NCI-H460 (cell line): ENCODE data around the gene GPANK1. TPM values are rescaled to one million over a fixed set of nuclear protein-coding genes. Genes with fewer than 3 reads are reported as not detected.
"Not testable (repeated sequence)": the region's sequence is repeated elsewhere in the genome, so short reads cannot be mapped to it uniquely, and the experiment has no call there.

ENCODE experiments used
- DNase-seq: peaks from one replicate; pipeline ENCODE4 v3.0.0-alpha.2; 2016; ENCODE audit warnings: low read depth; ENCODE audit errors: extremely low read depth
- polyA plus RNA-seq: library from polyadenylated mRNA; depleted of rRNA; stranded (reverse); fragments of >200 nt; gene quantifications from 2 replicates; pipeline ENCODE4 v1.2.3, GENCODE V29; 2014; cell fraction: nucleus; rRNA removed
- total RNA-seq: library from RNA; depleted of rRNA; stranded (reverse); fragments of >200 nt; shearing (Covaris generic); gene quantifications from 2 replicates; pipeline ENCODE4 v1.2.3, GENCODE V29; 2014; rRNA removed

Gene GPANK1
- 11.6 and 11.7 TPM in 2 replicates for total RNA-seq
- polyA plus RNA-seq, result 7.9 and 14.3 TPM in 2 replicates

DNA sequence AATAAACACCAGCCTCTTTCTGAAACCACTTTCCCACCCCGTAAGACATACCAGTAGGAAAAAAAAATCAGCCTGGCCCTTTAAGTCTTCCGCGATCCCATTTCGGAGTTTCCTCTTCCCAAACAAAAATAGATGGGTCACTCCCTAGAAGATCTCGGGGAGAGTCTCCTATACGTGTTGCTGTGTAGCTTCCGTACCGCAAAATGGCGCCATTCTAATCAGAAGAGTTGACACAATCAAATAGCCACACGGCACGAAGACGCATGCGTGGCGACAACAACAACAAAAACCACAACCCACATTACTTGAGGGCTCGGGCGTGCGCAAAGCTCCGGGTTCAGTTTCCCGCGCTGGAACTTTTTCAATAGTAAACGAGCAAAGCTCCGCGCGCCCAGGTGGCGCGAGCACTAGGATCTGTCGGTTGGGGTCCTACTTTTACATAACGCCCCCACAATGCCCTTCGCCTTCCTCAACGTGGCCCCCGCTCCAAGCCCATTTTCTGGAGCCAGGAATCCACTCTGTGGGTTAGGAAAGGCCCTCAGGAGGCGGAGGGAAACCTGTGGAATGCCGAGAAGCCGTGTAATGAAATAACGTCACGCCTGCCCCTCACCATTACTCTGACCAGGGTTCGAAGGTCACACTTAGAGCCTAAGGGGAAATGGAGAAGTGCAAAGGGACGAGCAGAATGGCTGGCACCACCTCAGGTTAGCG lies at the start of gene GPANK1:
Gene GPANK1 (minus strand): TSS at position 208 of the 711 bp plus-strand sequence. CDS start 519 bp downstream, outside the sequence.
- peak; percentile 88 for DNase-seq

DNA sequence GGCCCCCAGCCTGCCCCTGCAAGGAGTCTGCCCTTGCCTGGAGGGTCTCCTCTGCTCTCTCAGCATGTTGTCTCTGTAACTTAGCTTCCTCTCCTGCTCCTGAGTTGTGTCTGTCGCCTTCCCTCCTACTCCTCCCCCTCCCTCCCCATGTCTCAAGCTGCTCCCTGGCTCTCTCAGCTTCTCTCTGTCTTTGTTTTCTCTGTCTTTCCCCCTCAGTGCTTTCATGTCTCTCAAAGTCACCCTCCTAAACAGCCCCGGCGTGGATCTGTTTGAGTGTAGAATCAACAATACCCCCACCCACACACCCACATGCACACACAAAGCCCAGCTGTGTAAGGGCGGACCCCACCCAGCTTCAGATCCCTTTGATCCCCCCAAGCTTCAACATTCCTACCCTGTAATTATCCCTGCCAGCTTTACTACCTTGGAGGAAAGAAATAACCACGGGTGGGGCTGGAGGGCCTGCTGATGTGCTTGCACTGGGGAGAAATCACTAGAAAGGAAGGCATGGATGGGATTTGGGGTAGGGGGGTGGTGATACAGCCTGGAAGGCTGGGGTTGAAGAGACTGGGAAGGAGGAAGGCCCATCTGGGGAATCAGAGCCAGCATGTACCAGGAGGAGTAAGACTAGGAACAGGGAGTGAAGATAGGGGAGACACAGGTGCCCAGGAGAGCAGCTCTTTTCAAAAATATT lies 49.3 kb upstream of the GPANK1 start:
- DNase-seq, result no peak

DNA sequence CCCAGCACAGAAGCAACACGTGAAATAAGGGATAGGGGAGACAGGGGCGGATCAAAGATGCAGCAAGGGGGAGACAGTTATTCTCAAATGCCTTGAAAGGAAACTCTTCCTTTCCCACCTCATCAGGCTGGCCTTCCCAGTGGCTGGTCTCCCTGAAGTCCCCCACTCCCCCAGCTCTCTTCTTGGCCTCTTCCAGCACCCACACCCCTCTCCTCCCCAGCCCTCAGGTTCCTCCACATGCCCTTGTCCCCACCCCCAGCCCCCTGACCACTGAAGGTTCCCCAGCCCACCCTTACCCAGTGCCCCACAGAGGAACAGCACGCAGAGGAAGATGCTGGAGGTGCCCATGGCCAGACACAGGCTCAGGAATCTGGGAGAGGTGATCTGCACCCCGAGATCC lies 48.7 kb upstream of the GPANK1 start:
- no peak for DNase-seq

DNA sequence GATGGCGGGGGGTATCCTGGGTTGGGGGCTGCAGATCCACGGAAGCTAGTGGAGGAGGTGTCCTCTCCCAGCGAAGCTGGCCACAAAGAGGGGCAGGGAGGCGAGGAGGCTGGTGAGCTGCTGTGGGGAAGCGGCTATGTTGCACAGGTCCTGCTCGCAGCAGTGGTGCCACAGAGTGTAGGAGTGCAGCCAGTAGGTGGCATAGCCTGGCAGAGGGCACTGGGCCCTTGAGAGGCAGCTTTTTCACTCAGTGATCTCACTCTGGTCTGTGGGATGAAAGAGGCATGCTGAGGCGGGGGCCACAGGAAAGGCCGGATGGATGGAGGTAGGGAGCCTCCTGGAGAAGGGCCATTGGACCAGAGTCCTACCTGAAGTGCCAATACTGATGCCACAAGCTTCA lies 47.5 kb upstream of the GPANK1 start:
- no peak for DNase-seq

DNA sequence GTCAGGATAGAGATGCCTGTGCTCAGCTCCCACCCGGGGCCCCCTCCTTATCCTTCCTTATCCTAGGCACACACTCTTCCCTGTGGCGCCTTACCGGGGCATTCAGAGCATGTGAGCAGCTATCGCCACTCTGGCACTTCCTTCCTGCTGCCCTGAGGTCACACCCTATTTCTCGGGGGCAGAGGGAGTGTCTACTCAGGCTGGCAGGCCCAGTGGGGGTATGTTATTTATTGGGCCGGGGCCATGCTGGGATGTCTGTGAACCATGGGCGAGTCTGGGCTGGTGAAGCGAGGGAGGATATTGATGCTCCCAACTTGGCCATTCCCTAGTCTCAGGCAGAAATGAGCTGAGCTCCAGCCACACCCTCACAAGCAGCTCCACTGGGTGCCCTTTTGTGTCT lies 46.4 kb upstream of the GPANK1 start:
- DNase-seq, result no peak

DNA sequence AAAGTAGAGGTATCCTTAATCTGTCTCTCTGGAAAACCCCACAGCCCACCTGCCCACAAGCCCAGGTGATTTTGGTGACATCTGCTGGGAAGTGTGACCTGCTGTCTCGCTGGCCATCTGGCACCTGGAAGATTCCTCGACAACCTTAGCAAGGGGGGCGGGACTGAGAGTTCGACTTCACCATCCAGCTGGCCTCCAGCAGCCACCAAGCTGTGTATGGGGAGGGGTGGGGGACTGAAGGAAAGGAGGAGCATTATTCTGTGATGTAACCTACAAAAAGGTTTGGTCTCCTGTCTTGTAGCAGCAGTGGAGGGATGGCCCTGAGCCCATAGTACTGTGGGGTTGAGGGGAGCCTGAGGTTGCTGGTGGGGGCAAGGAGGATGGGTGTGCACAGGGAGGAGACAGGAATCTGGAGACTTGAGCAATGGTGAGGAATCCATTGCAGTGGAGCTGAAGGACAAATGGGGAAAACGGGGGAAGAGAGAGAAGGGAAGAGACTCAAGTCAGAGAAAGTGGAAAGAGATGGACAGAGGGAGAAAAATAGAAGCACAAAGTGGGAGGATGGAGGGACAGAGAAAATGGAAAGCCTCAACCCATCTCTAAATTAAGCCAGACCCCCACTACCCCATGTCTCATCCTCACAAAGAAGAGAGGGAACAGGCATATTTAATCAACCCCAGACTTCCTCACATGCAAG lies 45.9 kb upstream of the GPANK1 start:
- DNase-seq, result no peak

DNA sequence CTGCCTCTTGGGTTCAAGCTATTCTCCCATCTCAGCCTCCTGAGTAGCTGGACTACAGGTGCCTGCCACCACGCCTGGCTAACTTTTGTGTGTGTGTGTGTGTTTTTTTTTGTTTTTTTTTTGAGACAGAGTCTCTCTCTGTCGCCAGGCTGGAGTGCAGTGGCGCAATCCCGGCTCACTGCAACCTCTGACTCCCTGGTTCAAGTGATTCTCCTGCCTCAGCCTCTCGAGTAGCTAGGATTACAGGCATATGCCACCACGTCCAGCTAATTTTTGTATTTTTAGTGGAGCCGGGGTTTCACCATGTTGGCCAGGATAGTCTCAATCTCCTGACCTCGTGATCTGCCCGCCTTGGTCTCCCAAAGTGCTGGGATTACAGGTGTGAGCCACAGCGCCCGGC lies 44.4 kb upstream of the GPANK1 start:
- not testable (repeated sequence) for DNase-seq

DNA sequence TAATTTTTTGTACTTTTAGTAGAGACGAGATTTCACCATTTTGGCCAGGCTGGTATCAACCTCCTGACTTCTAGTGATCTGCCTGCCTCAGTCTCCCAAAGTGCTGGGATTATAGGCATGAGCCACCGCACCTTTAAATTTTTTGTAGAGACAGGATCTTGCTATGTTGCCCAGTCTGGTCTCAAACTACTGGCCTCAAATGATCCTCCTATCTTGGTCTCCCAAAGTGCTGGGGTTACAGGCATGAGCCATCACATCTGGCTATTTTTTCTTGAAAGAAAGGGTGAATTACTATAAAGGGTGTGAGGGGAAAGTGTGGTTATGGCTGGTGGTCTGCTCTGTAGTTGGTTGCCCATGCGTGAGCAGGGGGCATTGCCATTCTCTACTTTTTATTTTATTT lies 43.4 kb upstream of the GPANK1 start:
- DNase-seq, result no peak

DNA sequence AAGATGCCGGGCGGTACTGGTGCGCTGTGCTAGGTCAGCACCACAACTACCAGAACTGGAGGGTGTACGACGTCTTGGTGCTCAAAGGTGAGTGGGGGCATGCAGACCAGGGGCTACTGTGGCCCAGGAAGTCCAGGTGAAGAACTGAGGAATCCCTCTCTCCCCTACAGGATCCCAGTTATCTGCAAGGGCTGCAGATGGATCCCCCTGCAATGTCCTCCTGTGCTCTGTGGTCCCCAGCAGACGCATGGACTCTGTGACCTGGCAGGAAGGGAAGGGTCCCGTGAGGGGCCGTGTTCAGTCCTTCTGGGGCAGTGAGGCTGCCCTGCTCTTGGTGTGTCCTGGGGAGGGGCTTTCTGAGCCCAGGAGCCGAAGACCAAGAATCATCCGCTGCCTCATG lies 42.9 kb upstream of the GPANK1 start:
- no peak for DNase-seq

DNA sequence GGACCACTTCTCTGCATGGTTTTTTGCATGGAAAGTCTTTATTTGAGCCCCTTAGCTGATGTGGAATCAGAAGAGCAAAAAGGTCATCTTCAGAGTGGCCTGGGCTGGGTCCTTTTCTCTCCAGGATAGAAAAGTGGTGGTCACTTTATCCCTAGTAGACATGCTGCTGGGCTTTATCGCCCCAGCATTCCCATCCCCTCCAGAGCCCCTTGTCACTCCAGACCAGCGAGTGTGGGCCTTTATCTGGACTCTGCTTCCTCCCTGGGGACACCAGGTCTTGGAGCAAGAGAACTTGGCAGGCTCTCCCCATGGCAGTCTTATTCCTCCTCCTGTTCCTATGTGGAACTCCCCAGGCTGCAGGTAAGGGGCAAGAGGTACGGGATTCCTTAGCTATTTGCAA lies 41.8 kb upstream of the GPANK1 start, which contains the start of gene LY6G6F:
Gene LY6G6F (plus strand): TSS at position 268 of the 400 bp plus-strand sequence. CDS start 41 bp downstream, at position 309.
- DNase-seq, result no peak

DNA sequence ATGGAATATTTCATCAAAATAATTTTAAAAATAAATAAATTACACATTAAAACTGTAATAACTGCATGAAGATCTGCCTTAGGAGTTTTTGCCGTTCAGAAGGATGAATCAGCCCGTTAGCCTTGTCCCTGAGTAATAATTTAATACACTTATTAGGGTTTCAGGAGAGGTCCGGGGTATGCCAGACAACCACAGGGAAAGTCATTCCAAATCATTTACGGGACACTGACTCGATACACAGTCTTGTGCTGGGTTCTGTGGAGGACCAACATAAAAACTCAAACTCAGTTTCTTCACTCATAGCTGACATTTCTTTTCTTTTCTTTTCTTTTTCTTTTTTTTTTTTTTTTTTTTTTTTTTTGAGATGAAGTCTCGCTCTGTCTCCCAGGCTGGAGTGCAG lies 41.1 kb upstream of the GPANK1 start:
- DNase-seq, result no peak

DNA sequence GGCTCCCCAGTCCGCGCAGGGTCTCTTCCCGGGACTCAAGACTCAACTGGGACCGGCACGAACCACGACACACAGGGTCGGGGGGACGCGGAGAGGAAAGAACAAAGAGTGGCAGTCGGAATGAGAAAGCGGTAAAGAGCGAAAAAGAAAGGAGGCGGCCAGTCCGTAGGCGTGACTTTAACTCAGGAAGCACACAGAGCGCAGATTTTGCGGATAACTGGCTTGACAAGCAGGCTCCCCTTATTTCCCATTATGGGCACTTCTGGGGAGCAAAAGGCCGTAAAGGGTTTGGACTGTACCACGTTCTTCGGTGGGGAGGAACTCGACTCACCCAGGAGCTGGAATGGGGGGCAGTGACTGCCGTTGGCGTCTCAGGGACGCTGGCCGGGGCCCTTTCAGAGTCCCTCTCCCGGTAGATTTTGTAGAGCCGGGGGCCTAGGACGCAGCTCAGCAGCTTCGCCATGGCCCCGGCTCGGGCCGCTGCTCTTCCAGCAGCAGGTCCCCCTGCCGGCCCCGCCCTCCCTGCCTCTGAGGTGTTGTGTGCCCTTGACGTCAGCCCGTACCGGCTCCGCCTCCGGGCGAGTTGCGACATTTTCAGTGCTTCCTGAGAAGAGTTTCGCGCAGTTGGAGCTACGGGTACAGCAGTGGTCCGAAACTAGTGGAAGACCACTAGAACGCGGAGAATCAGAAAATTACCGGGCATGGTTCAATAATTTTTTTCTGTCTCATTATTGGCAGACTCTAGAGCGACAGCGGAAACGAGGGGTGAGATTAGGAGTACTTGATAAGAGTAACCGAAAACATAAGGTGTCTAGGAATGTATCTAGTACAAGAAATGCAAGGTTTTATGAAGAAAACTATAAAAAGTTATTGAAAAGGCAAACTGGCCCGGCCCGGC lies 38.3 kb upstream of the GPANK1 start, which contains the start of gene ABHD16A:
Gene ABHD16A (minus strand): TSS at position 506 of the 898 bp plus-strand sequence. CDS start 43 bp downstream, at position 463.
- peak; percentile 95 for DNase-seq

DNA sequence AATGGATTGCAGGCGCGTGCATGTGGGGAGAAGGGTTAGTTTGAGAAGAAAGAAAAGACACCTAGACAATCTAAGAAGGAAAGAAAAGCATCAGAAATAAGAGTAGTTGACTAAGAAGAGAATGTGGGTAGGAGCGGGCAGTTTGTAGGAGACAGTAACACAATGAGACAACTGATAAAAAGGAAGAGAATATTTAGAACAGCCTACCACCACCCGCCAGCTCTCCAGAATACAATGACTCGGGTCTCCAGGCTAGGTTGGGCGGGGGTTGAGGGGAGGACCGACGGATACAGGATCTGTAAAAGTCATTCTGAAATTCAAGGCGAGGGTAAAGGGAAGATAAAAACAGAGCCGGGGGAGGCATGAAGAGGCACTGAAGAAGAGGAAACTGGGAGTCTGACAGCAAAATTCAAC lies 37.6 kb upstream of the GPANK1 start:
- DNase-seq, result no peak

DNA sequence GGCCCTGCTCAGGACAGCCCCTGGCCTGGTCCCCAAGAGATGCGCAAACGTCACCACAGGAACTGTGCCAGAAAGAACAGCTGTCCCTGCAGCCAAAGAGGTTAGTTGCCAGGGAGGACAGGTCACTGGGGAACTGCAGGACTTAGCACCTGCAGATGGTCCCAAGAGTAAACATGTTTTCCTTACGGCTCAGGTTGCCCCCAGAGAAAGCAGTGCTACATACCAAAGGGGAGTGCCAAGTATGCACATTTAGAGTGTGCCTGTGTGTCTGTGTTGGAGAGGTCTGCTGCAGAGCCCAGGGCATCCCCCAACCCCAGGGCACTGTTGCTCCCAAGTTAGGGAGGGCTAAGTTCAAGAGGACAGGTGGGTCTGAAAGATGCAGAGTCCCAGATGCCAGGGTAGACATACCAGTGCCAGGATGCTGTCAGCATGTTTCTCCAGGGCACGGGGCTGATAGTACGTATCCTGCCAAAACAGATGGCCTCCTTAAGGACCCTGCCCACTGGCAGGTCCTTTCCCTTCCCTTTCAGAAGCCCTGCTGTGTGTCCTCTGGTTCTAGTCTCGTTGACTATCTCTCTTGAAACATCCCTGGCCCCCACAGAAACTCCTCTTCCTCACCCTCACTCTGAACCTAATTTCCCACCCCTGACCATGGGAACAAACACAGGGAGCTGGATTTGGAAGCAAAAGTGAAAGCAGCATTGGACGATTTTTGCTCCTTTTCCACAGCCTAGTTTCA lies 37.0 kb upstream of the GPANK1 start:
- no peak for DNase-seq

DNA sequence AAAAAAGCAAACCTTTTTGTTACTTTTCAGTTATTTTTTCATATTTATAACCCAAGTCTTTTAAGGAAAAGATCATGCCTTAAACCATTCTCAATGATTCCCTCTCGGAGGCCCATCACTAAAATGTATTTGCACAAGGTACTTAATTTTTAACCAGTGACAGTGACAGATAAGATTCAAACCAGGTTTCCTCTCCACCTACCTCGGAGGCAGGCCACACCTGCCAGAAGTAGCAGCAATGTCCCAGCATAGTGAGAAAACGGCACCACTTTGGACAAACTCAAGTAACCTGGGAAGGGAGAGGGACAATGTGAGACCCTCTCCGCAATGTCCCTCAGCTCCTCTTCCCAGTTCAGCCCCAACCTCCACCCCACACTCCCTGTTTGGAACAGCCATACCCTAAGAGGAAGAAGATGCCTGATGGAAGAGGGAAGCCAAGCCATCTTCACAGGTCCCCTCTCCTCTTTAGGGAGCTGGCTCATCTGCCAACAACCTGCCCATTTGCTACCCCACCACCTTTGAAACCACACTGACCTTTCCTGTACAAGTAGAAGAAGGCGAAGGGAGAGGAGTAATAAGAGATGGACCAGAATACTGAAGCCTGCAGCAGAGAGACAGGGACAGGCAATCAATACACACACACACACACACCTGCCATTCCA lies 36.1 kb upstream of the GPANK1 start:
- no peak for DNase-seq

DNA sequence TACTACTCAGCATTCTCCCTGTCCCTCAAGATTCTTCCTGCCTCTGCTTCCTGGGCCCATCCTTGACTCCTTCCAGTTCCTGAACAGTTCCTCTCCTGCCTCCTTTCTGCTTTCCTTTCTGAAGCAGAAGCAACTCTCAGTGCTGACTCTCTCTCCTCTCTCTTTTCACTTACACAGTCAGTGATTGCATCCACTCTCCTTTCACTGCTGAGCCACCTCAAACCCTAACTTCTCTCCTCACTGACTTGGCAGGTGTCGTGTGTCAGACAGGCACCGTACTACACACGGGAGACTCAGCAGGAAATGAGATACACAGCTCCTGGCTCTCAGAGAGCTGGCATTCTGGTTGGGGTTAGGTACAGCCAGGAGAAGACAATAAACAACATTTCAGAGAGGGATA lies 32.8 kb upstream of the GPANK1 start:
- DNase-seq, result no peak

DNA sequence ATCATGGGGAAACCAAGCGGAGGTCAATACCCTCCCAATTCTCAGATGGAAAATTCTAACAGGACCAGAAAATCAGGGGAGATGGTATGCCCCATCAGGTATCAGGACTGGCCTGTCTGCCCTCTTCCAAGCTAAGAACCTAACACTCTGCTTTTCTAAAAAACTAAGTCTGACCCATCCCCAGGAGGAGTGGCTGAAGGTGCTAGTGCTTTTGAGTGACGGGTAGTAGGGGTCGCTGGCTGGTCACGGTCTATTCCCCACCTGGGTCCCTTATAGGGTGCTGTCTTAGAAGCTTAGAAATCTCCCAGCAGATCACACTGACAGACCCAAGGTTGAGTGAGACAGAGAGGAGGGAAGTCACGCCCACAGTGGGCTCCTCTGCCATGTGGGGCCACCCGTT lies 28.7 kb upstream of the GPANK1 start:
- no peak for DNase-seq

DNA sequence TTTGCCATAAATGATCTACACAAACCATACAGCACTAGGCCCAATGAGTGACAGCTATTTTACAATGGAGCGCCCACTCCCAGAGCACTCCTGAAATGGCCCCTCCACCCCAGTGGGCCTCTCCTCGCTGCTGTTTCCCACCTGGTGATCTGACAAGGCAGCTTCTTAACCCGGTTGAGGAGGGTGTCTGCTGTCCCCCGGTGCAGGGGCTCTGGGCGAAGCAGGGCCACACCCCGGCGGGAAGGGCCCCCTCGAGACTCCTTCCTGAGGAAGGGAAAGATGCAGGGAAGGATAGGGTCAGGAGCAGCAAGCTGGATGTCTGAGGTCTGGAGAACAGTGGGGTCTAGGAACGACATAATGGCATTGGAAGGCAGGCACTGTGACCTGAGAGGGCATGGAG lies 28.1 kb upstream of the GPANK1 start:
- no peak for DNase-seq

DNA sequence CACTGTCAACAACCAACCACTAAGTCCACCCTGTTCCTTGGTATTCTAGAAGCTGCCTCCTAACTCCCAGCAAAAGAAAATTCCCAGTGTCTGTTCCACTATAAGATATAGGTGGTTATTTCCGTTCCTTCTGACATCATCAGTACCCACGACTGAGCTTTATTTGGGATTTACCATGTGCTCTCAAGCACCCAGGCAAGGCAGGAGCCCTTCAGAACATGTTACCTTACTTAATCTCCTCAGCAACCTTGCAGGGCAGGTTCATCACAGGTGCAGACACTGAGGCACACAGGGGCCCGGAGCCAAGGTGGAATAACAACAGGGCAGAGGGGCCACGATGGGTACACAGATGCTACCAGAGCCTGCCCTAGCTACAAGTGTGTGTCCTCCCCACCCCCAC lies 27.6 kb upstream of the GPANK1 start:
- no peak for DNase-seq
